IPS-NIHi7 (cell line): ENCODE measurements around the gene ELOVL7.
"Not testable (repeated sequence)": the region's sequence is repeated elsewhere in the genome, so short reads cannot be mapped to it uniquely, and the experiment has no call there.

Source experiments
- DNase-seq: peaks from one replicate; pipeline ENCODE4 v3.0.0; 2012; ENCODE audit warnings: mixed read lengths; ENCODE audit errors: extremely low spot score

Gene ELOVL7

GRCh38 chr5:60795424-60795950 is 48.6 kb downstream of the ELOVL7 start:
- DNase-seq, result not testable (repeated sequence)

- peak; percentile 36 for DNase-seq
These were observed 49.4 kb downstream of the ELOVL7 start for GRCh38 chr5:60794691-60795090.

GRCh38 chr5:60792438-60792837 is 51.6 kb downstream of the ELOVL7 start:
- DNase-seq, result no peak

GRCh38 chr5:60789551-60789950 is 54.5 kb downstream of the ELOVL7 start:
- no peak for DNase-seq

GRCh38 chr5:60788863-60789513 is 55.1 kb downstream of the ELOVL7 start:
- no peak for DNase-seq

- DNase-seq, result no peak
These were observed 64.6 kb downstream of the ELOVL7 start for GRCh38 chr5:60779466-60779865.

- no peak for DNase-seq
These were observed 67.7 kb downstream of the ELOVL7 start for GRCh38 chr5:60776343-60776742.

GRCh38 chr5:60765019-60765709 is 78.9 kb downstream of the ELOVL7 start:
- DNase-seq, result no peak

- no peak for DNase-seq
These were observed 81.0 kb downstream of the ELOVL7 start for GRCh38 chr5:60763061-60763460.

- no peak for DNase-seq
These were observed 89.6 kb downstream of the ELOVL7 start for GRCh38 chr5:60754495-60754894.

- no peak for DNase-seq
These were observed 99.4 kb downstream of the ELOVL7 start for GRCh38 chr5:60744682-60745081.

- no peak for DNase-seq
These were observed 100.4 kb downstream of the ELOVL7 start for GRCh38 chr5:60743511-60744314.

GRCh38 chr5:60740322-60740721 is 103.7 kb downstream of the ELOVL7 start:
- no peak for DNase-seq

GRCh38 chr5:60738933-60739332 is 105.1 kb downstream of the ELOVL7 start:
- DNase-seq, result no peak

GRCh38 chr5:60738461-60738860 is 105.6 kb downstream of the ELOVL7 start:
- DNase-seq, result no peak

- not testable (repeated sequence) for DNase-seq
These were observed 113.2 kb downstream of the ELOVL7 start for GRCh38 chr5:60730858-60731257.

GRCh38 chr5:60727033-60727679 is 116.9 kb downstream of the ELOVL7 start:
- DNase-seq, result no peak

- DNase-seq, result no peak
These were observed 119.9 kb downstream of the ELOVL7 start for GRCh38 chr5:60724126-60724525.

GRCh38 chr5:60722416-60722815 is 121.7 kb downstream of the ELOVL7 start:
- DNase-seq, result no peak

GRCh38 chr5:60719329-60719728 is 124.7 kb downstream of the ELOVL7 start:
- no peak for DNase-seq

- DNase-seq, result no peak
These were observed 125.7 kb downstream of the ELOVL7 start for GRCh38 chr5:60718166-60718892.
